Measurements from ENCODE around the gene OR52W1.

DNA sequence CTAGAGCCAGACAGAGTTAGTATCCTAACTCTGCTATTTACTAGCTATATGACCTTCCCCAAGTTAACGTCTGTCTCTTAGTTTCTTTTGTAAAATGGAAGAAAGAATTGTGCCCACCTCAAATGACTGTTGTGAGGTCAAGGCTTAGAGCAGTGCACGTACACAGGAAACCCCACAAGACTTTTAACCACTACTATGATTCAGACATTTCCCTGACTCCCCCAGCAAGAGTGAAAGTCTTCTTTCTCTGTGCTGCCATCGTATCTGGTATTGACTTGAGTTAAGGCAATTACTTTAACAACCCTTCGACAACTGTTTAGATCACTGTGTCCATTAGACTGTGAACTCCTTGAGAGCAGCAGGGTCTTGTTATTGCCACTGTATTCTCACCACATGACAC is 2.6 kb upstream of the OR52W1 start:
- TF ChIP-seq CTCF (conservative IDR thresholded peaks at IDR 0.05; ENCODE audit: low read depth, low read length), result no peak
- no peak for TF ChIP-seq EZH2 (IDR thresholded peaks at IDR 0.05; ENCODE audit: borderline replicate concordance, low read depth, low read length, poor library complexity, severe bottlenecking)

Measured in A673 (cell line).